Measurements from ENCODE around the gene JPH4.

GRCh38 chr14:23533652-23534435 lies 44.7 kb downstream of the JPH4 start:
- TF ChIP-seq CTCF (IDR thresholded peaks at IDR 0.05), result no peak
- TF ChIP-seq POLR2A (IDR thresholded peaks at IDR 0.05), result no peak
- no peak for TF ChIP-seq EP300 (IDR thresholded peaks at IDR 0.05)
- TF ChIP-seq POLR2AphosphoS5 (IDR thresholded peaks at IDR 0.05), result no peak
